KMS-11 (cell line): Measurements from ENCODE around the gene SLC52A3.

Experiments
- H2AFZ ChIP-seq: fragments of 200-600 bp; sonication (generic); 2 replicates; pipeline ENCODE4 v1.6.1; 2016; ENCODE audit warnings: antibody characterized with exemption, mixed run types, low read depth
- H3K27ac ChIP-seq: fragments of 200-600 bp; sonication (generic); 2 replicates; pipeline ENCODE4 v1.6.1; 2016; ENCODE audit warnings: mild to moderate bottlenecking, mixed run types
- H3K27me3 ChIP-seq: fragments of 200-600 bp; sonication (generic); 2 replicates; pipeline ENCODE4 v1.6.1; 2017; ENCODE audit warnings: mild to moderate bottlenecking, low read depth, mixed run types, moderate library complexity; ENCODE audit not compliant: insufficient read depth
- H3K36me3 ChIP-seq: fragments of 200-600 bp; sonication (generic); 2 replicates; pipeline ENCODE4 v1.6.1; 2017; ENCODE audit warnings: mild to moderate bottlenecking, mixed run types; ENCODE audit not compliant: insufficient read depth
- H3K4me1 ChIP-seq: fragments of 200-600 bp; sonication (generic); 2 replicates; pipeline ENCODE4 v1.6.1; 2016; ENCODE audit warnings: mild to moderate bottlenecking, low read depth, mixed run types; ENCODE audit not compliant: poor library complexity, severe bottlenecking
- H3K4me2 ChIP-seq: fragments of 200-600 bp; sonication (generic); 2 replicates; pipeline ENCODE4 v1.7.0; 2016; ENCODE audit warnings: mild to moderate bottlenecking, mixed run types
- H3K4me3 ChIP-seq: fragments of 200-600 bp; sonication (generic); IDR thresholded peaks from 2 replicates; pipeline ENCODE4 v1.6.1; 2017; ENCODE audit warnings: low read depth, low read length, mixed read lengths; ENCODE audit not compliant: insufficient read depth
- H3K79me2 ChIP-seq: fragments of 200-600 bp; sonication (generic); 2 replicates; pipeline ENCODE4 v1.6.1; 2016; ENCODE audit warnings: low read depth, mixed run types; ENCODE audit not compliant: insufficient read depth
- H3K9ac ChIP-seq: fragments of 200-600 bp; sonication (generic); 2 replicates; pipeline ENCODE4 v1.6.1; 2016; ENCODE audit warnings: mild to moderate bottlenecking, mixed run types
- H4K20me1 ChIP-seq: fragments of 200-600 bp; sonication (generic); 2 replicates; pipeline ENCODE4 v1.6.1; 2016; ENCODE audit warnings: mild to moderate bottlenecking, mixed run types; ENCODE audit not compliant: insufficient read depth
- TF ChIP-seq, protein P1 (sequence below): fragments of 200-600 bp; sonication (generic); conservative IDR thresholded peaks from 2 replicates; pipeline ENCODE4 v1.6.1; 2017; ENCODE audit warnings: low read depth, mild to moderate bottlenecking, antibody characterized with exemption, low read length, moderate library complexity, mixed read lengths

Gene SLC52A3

DNA sequence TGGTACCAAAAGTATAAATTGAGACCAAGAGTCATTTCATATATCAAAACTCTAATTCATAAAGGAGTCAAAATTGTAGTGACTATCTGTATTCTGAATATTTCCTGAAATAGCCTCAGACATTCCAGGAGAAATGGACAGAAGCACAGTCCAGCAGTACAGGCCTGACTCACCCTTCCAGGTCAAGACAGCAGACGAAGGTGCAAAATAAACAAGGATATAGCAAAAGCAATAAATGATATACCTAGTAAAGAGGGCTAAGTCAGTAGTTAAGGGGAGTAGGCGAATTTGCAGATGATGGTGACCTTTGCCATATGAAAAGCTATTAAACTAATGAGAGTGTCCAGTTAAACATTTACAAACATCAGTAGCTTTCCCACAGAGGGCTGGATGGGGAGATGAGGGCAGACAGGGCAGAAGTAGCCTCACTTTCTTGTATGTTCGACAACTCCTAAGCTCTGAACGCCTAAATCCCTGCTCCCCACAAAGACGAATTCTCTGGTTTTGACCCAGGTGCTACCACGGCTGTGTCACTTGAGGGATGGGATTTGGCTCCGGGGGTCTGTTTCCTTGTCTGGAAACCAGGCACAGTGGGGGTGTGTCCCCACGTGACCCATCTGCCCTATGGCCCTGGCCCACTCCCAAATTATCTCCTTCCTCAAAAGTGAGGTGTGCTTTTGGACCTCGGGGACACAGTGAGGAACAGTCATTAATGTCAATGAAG is 3.6 kb upstream of the SLC52A3 start:
- Histone ChIP-seq H3K36me3 (no peaks in the 10 kb centered on the region), H3K79me2 (no peaks in the 10 kb centered on the region), H3K27me3 (no peaks in the 10 kb centered on the region), H3K4me1 (no peaks in the 10 kb centered on the region), H3K4me3 (no peak overlapping the region), H3K27ac (no peak overlapping the region), H2AFZ (no peak overlapping the region), H3K4me2 (no peak overlapping the region), H4K20me1 (no peaks in the 10 kb centered on the region), H3K9ac (no peak overlapping the region)
- TF ChIP-seq, protein P1, sequence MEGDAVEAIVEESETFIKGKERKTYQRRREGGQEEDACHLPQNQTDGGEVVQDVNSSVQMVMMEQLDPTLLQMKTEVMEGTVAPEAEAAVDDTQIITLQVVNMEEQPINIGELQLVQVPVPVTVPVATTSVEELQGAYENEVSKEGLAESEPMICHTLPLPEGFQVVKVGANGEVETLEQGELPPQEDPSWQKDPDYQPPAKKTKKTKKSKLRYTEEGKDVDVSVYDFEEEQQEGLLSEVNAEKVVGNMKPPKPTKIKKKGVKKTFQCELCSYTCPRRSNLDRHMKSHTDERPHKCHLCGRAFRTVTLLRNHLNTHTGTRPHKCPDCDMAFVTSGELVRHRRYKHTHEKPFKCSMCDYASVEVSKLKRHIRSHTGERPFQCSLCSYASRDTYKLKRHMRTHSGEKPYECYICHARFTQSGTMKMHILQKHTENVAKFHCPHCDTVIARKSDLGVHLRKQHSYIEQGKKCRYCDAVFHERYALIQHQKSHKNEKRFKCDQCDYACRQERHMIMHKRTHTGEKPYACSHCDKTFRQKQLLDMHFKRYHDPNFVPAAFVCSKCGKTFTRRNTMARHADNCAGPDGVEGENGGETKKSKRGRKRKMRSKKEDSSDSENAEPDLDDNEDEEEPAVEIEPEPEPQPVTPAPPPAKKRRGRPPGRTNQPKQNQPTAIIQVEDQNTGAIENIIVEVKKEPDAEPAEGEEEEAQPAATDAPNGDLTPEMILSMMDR = no peak

DNA sequence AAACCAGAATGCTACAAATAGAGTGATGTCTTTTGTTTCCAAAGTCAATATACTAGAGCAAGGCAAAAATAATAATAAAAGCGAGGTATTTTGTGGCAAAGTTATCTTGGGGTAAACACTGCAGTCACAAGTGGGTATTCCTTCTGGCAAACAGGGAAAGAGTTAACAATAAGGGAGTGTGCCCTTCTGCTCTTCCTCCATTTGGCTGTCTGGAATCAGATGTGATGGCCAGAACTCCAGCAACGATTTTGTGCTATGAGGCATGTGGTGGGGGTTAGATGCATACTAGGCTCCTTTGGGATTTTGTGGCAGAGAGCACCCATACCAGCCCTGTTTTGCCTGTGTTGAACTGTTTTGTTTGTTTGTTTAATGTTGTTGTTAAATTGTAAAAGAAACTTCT is 2.4 kb upstream of the SLC52A3 start:
- Histone ChIP-seq H3K36me3 (no peaks in the 10 kb centered on the region), H3K79me2 (no peaks in the 10 kb centered on the region), H3K27me3 (no peaks in the 10 kb centered on the region), H2AFZ (no peak overlapping the region), H3K4me3 (no peak overlapping the region), H3K4me2 (no peak overlapping the region), H4K20me1 (no peaks in the 10 kb centered on the region), H3K4me1 (no peaks in the 10 kb centered on the region), H3K27ac (no peak overlapping the region), H3K9ac (no peak overlapping the region)
- TF ChIP-seq, protein P1 = no peak

DNA sequence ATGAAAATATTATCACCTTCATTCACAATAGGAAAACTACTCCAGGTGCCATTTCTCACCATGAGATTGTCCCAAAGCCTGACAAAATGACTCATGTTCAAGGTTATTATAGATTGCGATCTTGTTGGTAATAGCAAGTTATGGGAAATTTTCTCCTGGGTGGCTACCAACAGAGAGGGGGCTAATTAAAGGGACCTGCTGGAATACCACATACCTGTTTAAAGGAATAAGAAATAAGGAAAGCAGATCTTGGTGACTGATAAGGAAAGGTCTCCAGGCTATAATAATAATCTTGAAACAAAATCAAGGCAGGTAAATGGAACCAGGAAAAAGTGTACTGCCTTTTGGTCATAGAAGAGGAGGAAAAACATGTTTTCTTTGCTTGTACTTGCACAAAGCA is 1.4 kb downstream of the SLC52A3 start:
- no peaks in the 10 kb centered on the region for H3K4me1 ChIP-seq
- no peak overlapping the region for H3K4me3 ChIP-seq
- H3K79me2 ChIP-seq = no peaks in the 10 kb centered on the region
- H2AFZ ChIP-seq = no peak overlapping the region
- TF ChIP-seq, protein P1 = no peak
- no peaks in the 10 kb centered on the region for H4K20me1 ChIP-seq
- H3K9ac ChIP-seq = no peak overlapping the region
- no peaks in the 10 kb centered on the region for H3K27me3 ChIP-seq
- H3K27ac ChIP-seq = no peak overlapping the region
- H3K36me3 ChIP-seq = no peaks in the 10 kb centered on the region
- no peak overlapping the region for H3K4me2 ChIP-seq

DNA sequence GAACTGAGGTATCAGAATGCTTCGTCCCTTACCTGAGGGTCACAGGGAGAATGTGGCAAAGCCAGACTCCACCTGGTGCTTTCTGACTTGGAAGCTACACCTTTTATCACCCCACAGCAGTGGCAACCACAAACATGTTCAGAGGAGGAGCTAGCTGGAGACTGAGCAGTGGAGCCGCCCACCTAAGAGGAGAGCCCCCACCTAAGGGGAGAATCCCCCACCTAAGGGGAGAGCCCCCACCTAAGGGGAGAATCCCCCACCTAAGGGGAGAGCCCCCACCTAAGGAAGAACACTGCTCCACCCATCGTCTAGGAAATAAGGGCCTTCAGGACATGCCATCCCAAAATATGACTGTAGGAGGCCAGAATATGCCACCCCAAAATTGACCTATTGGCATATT is 4.0 kb downstream of the SLC52A3 start:
- Histone ChIP-seq H3K36me3 (no peaks in the 10 kb centered on the region), H3K27ac (no peak overlapping the region), H2AFZ (no peak overlapping the region), H3K27me3 (no peaks in the 10 kb centered on the region), H3K4me2 (no peak overlapping the region), H3K79me2 (no peaks in the 10 kb centered on the region), H3K9ac (no peak overlapping the region), H3K4me1 (no peaks in the 10 kb centered on the region), H4K20me1 (no peaks in the 10 kb centered on the region), H3K4me3 (no peak overlapping the region)
- TF ChIP-seq, protein P1 = no peak
